MM.1S (cell line): ENCODE results near the gene ARF3.

ENCODE experiments used
- EZH2phosphoT487 ChIP-seq: fragments of 300-600 bp; sonication (generic); IDR thresholded peaks from 2 replicates; pipeline ENCODE4 v1.6.1; 2018; ENCODE audit warnings: antibody characterized with exemption, low read length
- TF ChIP-seq, protein P1 (sequence below): fragments of 300-600 bp; sonication (generic); IDR thresholded peaks from 2 replicates; pipeline ENCODE4 v1.5.1; 2016; ENCODE audit warnings: antibody characterized with exemption, low read length, mixed read lengths

DNA sequence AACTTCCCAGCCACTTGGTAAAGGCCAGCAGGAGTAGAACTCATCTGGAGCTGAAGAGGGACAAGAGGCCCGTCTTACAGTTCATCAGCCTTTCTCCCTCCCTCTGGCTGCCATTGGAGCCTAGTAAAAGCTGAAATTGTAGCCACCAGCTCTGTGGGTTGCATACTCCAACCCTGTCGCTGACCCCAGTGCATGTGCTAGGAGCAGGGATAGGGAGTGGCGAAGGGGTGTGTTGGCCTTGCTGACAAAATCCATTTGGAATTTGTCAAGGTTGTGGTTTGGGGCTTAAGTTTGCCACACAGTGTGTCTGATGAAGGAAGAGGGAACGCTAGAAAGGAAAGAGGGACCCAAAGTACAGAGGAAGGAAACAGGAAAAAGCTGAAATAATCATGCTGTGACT, 4.0 kb upstream of the ARF3 start:
- TF ChIP-seq, protein P1, sequence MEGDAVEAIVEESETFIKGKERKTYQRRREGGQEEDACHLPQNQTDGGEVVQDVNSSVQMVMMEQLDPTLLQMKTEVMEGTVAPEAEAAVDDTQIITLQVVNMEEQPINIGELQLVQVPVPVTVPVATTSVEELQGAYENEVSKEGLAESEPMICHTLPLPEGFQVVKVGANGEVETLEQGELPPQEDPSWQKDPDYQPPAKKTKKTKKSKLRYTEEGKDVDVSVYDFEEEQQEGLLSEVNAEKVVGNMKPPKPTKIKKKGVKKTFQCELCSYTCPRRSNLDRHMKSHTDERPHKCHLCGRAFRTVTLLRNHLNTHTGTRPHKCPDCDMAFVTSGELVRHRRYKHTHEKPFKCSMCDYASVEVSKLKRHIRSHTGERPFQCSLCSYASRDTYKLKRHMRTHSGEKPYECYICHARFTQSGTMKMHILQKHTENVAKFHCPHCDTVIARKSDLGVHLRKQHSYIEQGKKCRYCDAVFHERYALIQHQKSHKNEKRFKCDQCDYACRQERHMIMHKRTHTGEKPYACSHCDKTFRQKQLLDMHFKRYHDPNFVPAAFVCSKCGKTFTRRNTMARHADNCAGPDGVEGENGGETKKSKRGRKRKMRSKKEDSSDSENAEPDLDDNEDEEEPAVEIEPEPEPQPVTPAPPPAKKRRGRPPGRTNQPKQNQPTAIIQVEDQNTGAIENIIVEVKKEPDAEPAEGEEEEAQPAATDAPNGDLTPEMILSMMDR: no peak
- no peak for TF ChIP-seq EZH2phosphoT487
